ENCODE data around the gene HADHA.

Gene HADHA

GRCh38 chr2:26164231-26164630 lies 80.2 kb downstream of the HADHA start:
- H3K4me2 ChIP-seq (ENCODE audit: low read length), result no peak overlapping the region
- H3K4me1 ChIP-seq (ENCODE audit: insufficient read depth, low read length, severe bottlenecking), result no peaks in the 10 kb centered on the region
- no peaks in the 10 kb centered on the region for H3K27me3 ChIP-seq (ENCODE audit: insufficient read depth, low read length)
- H3K27ac ChIP-seq (ENCODE audit: low read depth, low read length, poor library complexity, severe bottlenecking), result no peak overlapping the region
- no peak overlapping the region for H3K9ac ChIP-seq (ENCODE audit: low read length)
- no peaks in the 10 kb centered on the region for H3K9me3 ChIP-seq (ENCODE audit: low read length)
- no peaks in the 10 kb centered on the region for H3K36me3 ChIP-seq (ENCODE audit: insufficient read depth, low read length)
- H3K4me3 ChIP-seq (ENCODE audit: low read depth, low read length, poor library complexity, severe bottlenecking), result no peak overlapping the region
- no peak overlapping the region for H2AFZ ChIP-seq (ENCODE audit: low read length)
- no peaks in the 10 kb centered on the region for H3F3A ChIP-seq (ENCODE audit: insufficient read depth, low read length)
- H4K20me1 ChIP-seq (ENCODE audit: insufficient read depth, low read length), result no peaks in the 10 kb centered on the region
- no peak for TF ChIP-seq CTCF (IDR thresholded peaks at IDR 0.05; ENCODE audit: low read length)
- no peak for TF ChIP-seq EZH2 (IDR thresholded peaks at IDR 0.05; ENCODE audit: borderline replicate concordance, low read length)
- no peaks in the 10 kb centered on the region for H3K9me2 ChIP-seq (ENCODE audit: low read depth, low read length)
- H3K79me2 ChIP-seq (ENCODE audit: insufficient read depth, low read length), result no peaks in the 10 kb centered on the region

GRCh38 chr2:26162963-26163362 lies 81.5 kb downstream of the HADHA start:
- no peaks in the 10 kb centered on the region for H3K79me2 ChIP-seq (ENCODE audit: insufficient read depth, low read length)
- H3K9me2 ChIP-seq (ENCODE audit: low read depth, low read length), result no peaks in the 10 kb centered on the region
- no peaks in the 10 kb centered on the region for H3K4me1 ChIP-seq (ENCODE audit: insufficient read depth, low read length, severe bottlenecking)
- H3K9me3 ChIP-seq (ENCODE audit: low read length), result no peaks in the 10 kb centered on the region
- no peak overlapping the region for H3K4me3 ChIP-seq (ENCODE audit: low read depth, low read length, poor library complexity, severe bottlenecking)
- no peak overlapping the region for H3K4me2 ChIP-seq (ENCODE audit: low read length)
- H2AFZ ChIP-seq (ENCODE audit: low read length), result no peak overlapping the region
- TF ChIP-seq CTCF (IDR thresholded peaks at IDR 0.05; ENCODE audit: low read length), result no peak
- TF ChIP-seq EZH2 (IDR thresholded peaks at IDR 0.05; ENCODE audit: borderline replicate concordance, low read length), result no peak
- no peaks in the 10 kb centered on the region for H3K36me3 ChIP-seq (ENCODE audit: insufficient read depth, low read length)
- no peak overlapping the region for H3K27ac ChIP-seq (ENCODE audit: low read depth, low read length, poor library complexity, severe bottlenecking)
- no peaks in the 10 kb centered on the region for H3F3A ChIP-seq (ENCODE audit: insufficient read depth, low read length)
- no peak overlapping the region for H3K9ac ChIP-seq (ENCODE audit: low read length)
- no peaks in the 10 kb centered on the region for H4K20me1 ChIP-seq (ENCODE audit: insufficient read depth, low read length)
- no peaks in the 10 kb centered on the region for H3K27me3 ChIP-seq (ENCODE audit: insufficient read depth, low read length)

- Histone ChIP-seq H3K4me3 (ENCODE audit: low read depth, low read length, poor library complexity, severe bottlenecking) (no peak overlapping the region), H3K79me2 (ENCODE audit: insufficient read depth, low read length) (no peaks in the 10 kb centered on the region), H3K27me3 (ENCODE audit: insufficient read depth, low read length) (no peaks in the 10 kb centered on the region), H3K36me3 (ENCODE audit: insufficient read depth, low read length) (no peaks in the 10 kb centered on the region), H3K27ac (ENCODE audit: low read depth, low read length, poor library complexity, severe bottlenecking) (no peak overlapping the region), H2AFZ (ENCODE audit: low read length) (no peak overlapping the region), H3F3A (ENCODE audit: insufficient read depth, low read length) (no peaks in the 10 kb centered on the region), H3K9ac (ENCODE audit: low read length) (no peak overlapping the region), H3K9me2 (ENCODE audit: low read depth, low read length) (no peaks in the 10 kb centered on the region), H3K9me3 (ENCODE audit: low read length) (no peaks in the 10 kb centered on the region), H3K4me2 (ENCODE audit: low read length) (no peak overlapping the region), H4K20me1 (ENCODE audit: insufficient read depth, low read length) (no peaks in the 10 kb centered on the region), H3K4me1 (ENCODE audit: insufficient read depth, low read length, severe bottlenecking) (no peaks in the 10 kb centered on the region)
- TF ChIP-seq EZH2 (IDR thresholded peaks at IDR 0.05; ENCODE audit: borderline replicate concordance, low read length), result no peak
- no peak for TF ChIP-seq CTCF (IDR thresholded peaks at IDR 0.05; ENCODE audit: low read length)
Measured at GRCh38 chr2:26161926-26162325, 82.5 kb downstream of the HADHA start.
